DOHH2 (cell line): ENCODE measurements around the gene SHISA5.

Experiments used
- H3F3A ChIP-seq: fragments of 200-600 bp; sonication (generic), shearing (Covaris generic); 2 replicates; pipeline ENCODE4 v1.6.0; 2016; ENCODE audit warnings: antibody characterized with exemption, mild to moderate bottlenecking; ENCODE audit not compliant: control insufficient read depth, insufficient read depth
- H3K27ac ChIP-seq: fragments of 200-600 bp; sonication (generic); 2 replicates; pipeline ENCODE4 v1.5.1; 2014; ENCODE audit warnings: low read depth, mild to moderate bottlenecking, low read length, moderate library complexity
- H3K27me3 ChIP-seq: fragments of 200-600 bp; sonication (generic); 2 replicates; pipeline ENCODE4 v1.6.1; 2014; ENCODE audit warnings: mild to moderate bottlenecking, low read length, mixed read lengths; ENCODE audit not compliant: control insufficient read depth
- H3K36me3 ChIP-seq: fragments of 200-600 bp; sonication (generic); 2 replicates; pipeline ENCODE4 v1.6.1; 2014; ENCODE audit warnings: mild to moderate bottlenecking, low read length, moderate library complexity, mixed read lengths; ENCODE audit not compliant: control insufficient read depth
- H3K4me1 ChIP-seq: fragments of 200-600 bp; sonication (generic); 2 replicates; pipeline ENCODE4 v1.6.1; 2014; ENCODE audit warnings: mild to moderate bottlenecking, low read length, mixed read lengths; ENCODE audit not compliant: control insufficient read depth
- H3K4me2 ChIP-seq: fragments of 200-600 bp; sonication (generic); 2 replicates; pipeline ENCODE4 v1.6.0; 2014; ENCODE audit warnings: mild to moderate bottlenecking, low read length, moderate library complexity
- H3K4me3 ChIP-seq: fragments of 200-600 bp; sonication (generic); 2 replicates; pipeline ENCODE4 v1.5.1; 2014; ENCODE audit warnings: mild to moderate bottlenecking, low read length, mixed read lengths
- H3K79me2 ChIP-seq: fragments of 200-600 bp; sonication (generic); 2 replicates; pipeline ENCODE4 v1.6.1; 2014; ENCODE audit warnings: mild to moderate bottlenecking, low read length, mixed read lengths; ENCODE audit not compliant: control insufficient read depth
- H3K9me2 ChIP-seq: fragments of 200-600 bp; sonication (generic); replicated peaks from 2 replicates; pipeline ENCODE4 v1.6.1; 2014; ENCODE audit warnings: mild to moderate bottlenecking, low read length, mixed read lengths; ENCODE audit not compliant: control insufficient read depth
- H3K9me3 ChIP-seq: fragments of 200-600 bp; sonication (generic); 2 replicates; pipeline ENCODE4 v1.6.1; 2014; ENCODE audit warnings: antibody characterized with exemption, low read length, mixed read lengths; ENCODE audit not compliant: control insufficient read depth, insufficient read depth
- H4K20me1 ChIP-seq: fragments of 200-600 bp; sonication (generic); 2 replicates; pipeline ENCODE4 v1.6.0; 2014; ENCODE audit warnings: low read depth, mild to moderate bottlenecking, antibody characterized with exemption, low read length, moderate library complexity; ENCODE audit not compliant: control insufficient read depth, insufficient read depth
- EZH2phosphoT487 ChIP-seq: fragments of 200-600 bp; sonication (generic); IDR thresholded peaks from 2 replicates; pipeline ENCODE4 v1.6.1; 2017; ENCODE audit warnings: borderline replicate concordance, mild to moderate bottlenecking, antibody characterized with exemption, low read length, moderate library complexity, mixed read lengths
- TF ChIP-seq, protein P1 (sequence below): fragments of 200-600 bp; sonication (generic); IDR thresholded peaks from one replicate; pipeline ENCODE4 v1.5.1; 2014; ENCODE audit warnings: antibody characterized with exemption, mild to moderate bottlenecking, low read depth, low read length; ENCODE audit not compliant: poor library complexity, severe bottlenecking

SHISA5 gene

DNA sequence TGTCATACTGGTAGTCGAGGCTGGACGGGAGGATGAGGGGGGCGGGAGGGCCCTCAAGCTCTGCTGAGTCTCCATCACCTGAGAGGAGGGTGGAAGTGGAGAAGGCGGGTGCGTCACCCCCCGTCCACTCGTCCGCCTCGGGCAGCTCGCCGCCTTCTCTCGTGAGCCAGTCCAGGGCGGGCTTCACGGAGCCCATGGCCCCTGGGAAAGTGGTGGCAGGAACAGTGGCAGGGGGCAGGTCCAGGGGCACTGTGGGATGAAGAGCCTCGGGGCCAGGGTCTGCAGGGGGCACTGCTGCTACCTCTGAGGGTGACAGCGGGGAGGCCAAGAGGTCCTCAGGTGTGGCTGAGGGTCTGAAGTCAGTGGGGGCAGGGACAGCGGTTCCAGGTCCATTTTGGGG, 84.4 kb downstream of the SHISA5 start:
- H3K4me3 ChIP-seq = no peak overlapping the region
- H3K9me3 ChIP-seq = no peaks in the 10 kb centered on the region
- no peak for TF ChIP-seq EZH2phosphoT487
- TF ChIP-seq, protein P1, sequence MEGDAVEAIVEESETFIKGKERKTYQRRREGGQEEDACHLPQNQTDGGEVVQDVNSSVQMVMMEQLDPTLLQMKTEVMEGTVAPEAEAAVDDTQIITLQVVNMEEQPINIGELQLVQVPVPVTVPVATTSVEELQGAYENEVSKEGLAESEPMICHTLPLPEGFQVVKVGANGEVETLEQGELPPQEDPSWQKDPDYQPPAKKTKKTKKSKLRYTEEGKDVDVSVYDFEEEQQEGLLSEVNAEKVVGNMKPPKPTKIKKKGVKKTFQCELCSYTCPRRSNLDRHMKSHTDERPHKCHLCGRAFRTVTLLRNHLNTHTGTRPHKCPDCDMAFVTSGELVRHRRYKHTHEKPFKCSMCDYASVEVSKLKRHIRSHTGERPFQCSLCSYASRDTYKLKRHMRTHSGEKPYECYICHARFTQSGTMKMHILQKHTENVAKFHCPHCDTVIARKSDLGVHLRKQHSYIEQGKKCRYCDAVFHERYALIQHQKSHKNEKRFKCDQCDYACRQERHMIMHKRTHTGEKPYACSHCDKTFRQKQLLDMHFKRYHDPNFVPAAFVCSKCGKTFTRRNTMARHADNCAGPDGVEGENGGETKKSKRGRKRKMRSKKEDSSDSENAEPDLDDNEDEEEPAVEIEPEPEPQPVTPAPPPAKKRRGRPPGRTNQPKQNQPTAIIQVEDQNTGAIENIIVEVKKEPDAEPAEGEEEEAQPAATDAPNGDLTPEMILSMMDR = no peak
- H3F3A ChIP-seq = no peaks in the 10 kb centered on the region
- H3K79me2 ChIP-seq = no peaks in the 10 kb centered on the region
- H3K4me1 ChIP-seq = no peaks in the 10 kb centered on the region
- no peaks in the 10 kb centered on the region for H3K27me3 ChIP-seq
- H3K36me3 ChIP-seq = no peaks in the 10 kb centered on the region
- H4K20me1 ChIP-seq = no peaks in the 10 kb centered on the region
- H3K4me2 ChIP-seq = no peak overlapping the region
- no peaks in the 10 kb centered on the region for H3K9me2 ChIP-seq
- H3K27ac ChIP-seq = no peak overlapping the region

GRCh38 chr3:48419149-48419548, 84.8 kb downstream of the SHISA5 start:
- Histone ChIP-seq H3K4me3 (no peak overlapping the region), H3F3A (no peaks in the 10 kb centered on the region), H3K9me3 (no peaks in the 10 kb centered on the region), H3K27ac (no peak overlapping the region), H3K4me1 (no peaks in the 10 kb centered on the region), H3K9me2 (no peaks in the 10 kb centered on the region), H3K27me3 (no peaks in the 10 kb centered on the region), H3K4me2 (no peak overlapping the region), H3K36me3 (no peaks in the 10 kb centered on the region), H3K79me2 (no peaks in the 10 kb centered on the region), H4K20me1 (no peaks in the 10 kb centered on the region)
- TF ChIP-seq, protein P1 = no peak
- TF ChIP-seq EZH2phosphoT487 = no peak

DNA sequence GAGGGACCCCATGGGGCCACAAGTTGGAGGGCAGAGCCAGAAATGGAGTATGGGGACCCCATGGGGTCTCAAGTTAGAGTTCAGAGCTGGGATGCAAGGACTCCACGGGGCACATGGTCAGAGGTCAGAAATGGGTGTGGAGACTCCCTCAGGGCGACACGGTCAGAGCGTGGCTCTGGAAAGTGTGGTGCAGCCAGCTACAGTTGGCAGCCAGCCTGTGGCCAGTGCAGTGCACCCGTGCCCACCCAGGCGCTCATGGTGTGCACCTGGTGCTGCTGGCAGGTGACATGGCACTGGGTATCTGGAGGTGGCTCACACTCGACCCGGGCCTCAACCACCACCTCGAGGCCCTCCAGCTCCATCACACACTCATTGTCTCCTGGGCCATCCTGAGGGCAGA, 85.3 kb downstream of the SHISA5 start:
- Histone ChIP-seq H3F3A (no peaks in the 10 kb centered on the region), H3K4me2 (no peak overlapping the region), H3K27ac (no peak overlapping the region), H4K20me1 (no peaks in the 10 kb centered on the region), H3K9me3 (no peaks in the 10 kb centered on the region), H3K79me2 (no peaks in the 10 kb centered on the region), H3K4me1 (no peaks in the 10 kb centered on the region), H3K27me3 (no peaks in the 10 kb centered on the region), H3K9me2 (no peaks in the 10 kb centered on the region), H3K36me3 (no peaks in the 10 kb centered on the region), H3K4me3 (no peak overlapping the region)
- no peak for TF ChIP-seq EZH2phosphoT487
- TF ChIP-seq, protein P1 = no peak

DNA sequence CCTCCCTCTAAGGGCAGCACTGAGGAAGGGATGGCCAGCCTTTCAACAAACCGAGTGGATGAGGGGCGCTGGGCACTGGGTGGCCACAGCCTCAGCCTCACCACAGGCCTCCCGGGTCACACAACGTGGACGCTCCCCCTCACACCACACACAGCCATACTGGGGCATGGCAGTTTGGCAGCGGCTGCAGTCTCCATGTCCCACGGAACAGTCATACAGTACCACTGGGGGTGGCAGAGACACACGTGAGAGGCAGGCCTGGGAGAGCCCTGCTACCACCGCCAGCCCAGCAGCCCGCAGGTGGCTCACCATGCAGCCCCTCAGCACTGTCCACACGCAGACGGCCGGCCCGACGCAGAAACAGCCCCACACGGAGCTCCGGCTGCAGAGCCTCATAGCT, 85.8 kb downstream of the SHISA5 start:
- Histone ChIP-seq H3K9me3 (no peaks in the 10 kb centered on the region), H3F3A (no peaks in the 10 kb centered on the region), H3K27me3 (no peaks in the 10 kb centered on the region), H3K4me3 (no peak overlapping the region), H3K4me1 (no peaks in the 10 kb centered on the region), H3K36me3 (no peaks in the 10 kb centered on the region), H3K9me2 (no peaks in the 10 kb centered on the region), H3K79me2 (no peaks in the 10 kb centered on the region), H4K20me1 (no peaks in the 10 kb centered on the region), H3K27ac (no peak overlapping the region), H3K4me2 (no peak overlapping the region)
- no peak for TF ChIP-seq EZH2phosphoT487
- TF ChIP-seq, protein P1 = no peak
